RWPE2 (cell line): ENCODE results near the gene KCNQ1OT1.
"Not testable (repeated sequence)": the region's sequence is repeated elsewhere in the genome, so short reads cannot be mapped to it uniquely, and the experiment has no call there.

Experiments
- ATAC-seq: fragments of 200-7000 bp; cut with Tn5 transposase; 3 replicates; pipeline ENCODE4 v1.9.1; 2021; ENCODE audit warnings: low read depth
- DNase-seq: peaks from one replicate; pipeline ENCODE4 v3.0.0-alpha.2; 2020; ENCODE audit warnings: low spot score
- H3K27ac ChIP-seq: fragments of 450-650 bp; 2 replicates; pipeline ENCODE4 v1.5.1; 2017; ENCODE audit warnings: mild to moderate bottlenecking; ENCODE audit not compliant: poor library complexity, severe bottlenecking
- H3K27me3 ChIP-seq: fragments of 250-450 bp; sonication (Bioruptor Pico); 2 replicates; pipeline ENCODE4 v1.5.1; 2021; ENCODE audit warnings: mild to moderate bottlenecking, moderate library complexity; ENCODE audit not compliant: insufficient read depth, poor library complexity, severe bottlenecking
- H3K36me3 ChIP-seq: fragments of 250-450 bp; sonication (Bioruptor Pico); 2 replicates; pipeline ENCODE4 v1.5.1; 2020; ENCODE audit warnings: low read depth, mild to moderate bottlenecking, moderate library complexity
- H3K4me1 ChIP-seq: fragments of 250-450 bp; sonication (Bioruptor Pico); 2 replicates; pipeline ENCODE4 v1.5.1; 2021; ENCODE audit warnings: mild to moderate bottlenecking, moderate library complexity; ENCODE audit not compliant: insufficient read depth, poor library complexity, severe bottlenecking
- H3K4me3 ChIP-seq: fragments of 250-450 bp; sonication (Bioruptor Pico); 2 replicates; pipeline ENCODE4 v1.5.1; 2021; ENCODE audit warnings: mild to moderate bottlenecking, moderate library complexity; ENCODE audit not compliant: severe bottlenecking
- H3K9me3 ChIP-seq: fragments of 250-450 bp; sonication (Bioruptor Pico); 2 replicates; pipeline ENCODE4 v1.5.1; 2021; ENCODE audit warnings: mild to moderate bottlenecking, moderate library complexity; ENCODE audit not compliant: severe bottlenecking
- TF ChIP-seq, protein P1 (sequence below): fragments of 450-650 bp; IDR thresholded peaks from one replicate; pipeline ENCODE4 v1.5.1; 2017; ENCODE audit warnings: mild to moderate bottlenecking, moderate library complexity; ENCODE audit not compliant: poor library complexity, severe bottlenecking

Gene KCNQ1OT1

DNA sequence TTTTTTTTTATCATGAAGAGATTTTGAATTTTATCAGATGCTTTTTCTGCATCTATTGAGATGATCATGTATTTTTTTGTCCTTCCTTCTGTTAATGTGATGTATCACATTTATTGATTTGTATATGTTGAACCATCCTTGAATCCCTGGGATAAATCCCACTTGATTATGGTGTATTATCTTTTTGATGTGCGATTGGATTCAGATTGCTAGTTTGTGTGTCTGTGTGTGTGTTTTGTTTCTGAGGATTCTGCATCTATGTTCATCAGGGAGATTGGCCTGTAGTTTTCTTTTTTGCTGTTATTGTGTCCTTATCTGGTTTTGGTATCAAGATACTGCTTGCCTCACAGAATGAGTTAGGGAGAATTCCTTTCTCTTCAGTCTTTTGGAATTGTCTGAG is 52.6 kb downstream of the KCNQ1OT1 start:
- ATAC-seq (no peak), DNase-seq (no peak)
- H3K36me3 ChIP-seq = no peaks in the 10 kb centered on the region
- no peaks in the 10 kb centered on the region for H3K27me3 ChIP-seq
- H3K27ac ChIP-seq = no peak overlapping the region
- H3K4me3 ChIP-seq = no peak overlapping the region
- TF ChIP-seq, protein P1, sequence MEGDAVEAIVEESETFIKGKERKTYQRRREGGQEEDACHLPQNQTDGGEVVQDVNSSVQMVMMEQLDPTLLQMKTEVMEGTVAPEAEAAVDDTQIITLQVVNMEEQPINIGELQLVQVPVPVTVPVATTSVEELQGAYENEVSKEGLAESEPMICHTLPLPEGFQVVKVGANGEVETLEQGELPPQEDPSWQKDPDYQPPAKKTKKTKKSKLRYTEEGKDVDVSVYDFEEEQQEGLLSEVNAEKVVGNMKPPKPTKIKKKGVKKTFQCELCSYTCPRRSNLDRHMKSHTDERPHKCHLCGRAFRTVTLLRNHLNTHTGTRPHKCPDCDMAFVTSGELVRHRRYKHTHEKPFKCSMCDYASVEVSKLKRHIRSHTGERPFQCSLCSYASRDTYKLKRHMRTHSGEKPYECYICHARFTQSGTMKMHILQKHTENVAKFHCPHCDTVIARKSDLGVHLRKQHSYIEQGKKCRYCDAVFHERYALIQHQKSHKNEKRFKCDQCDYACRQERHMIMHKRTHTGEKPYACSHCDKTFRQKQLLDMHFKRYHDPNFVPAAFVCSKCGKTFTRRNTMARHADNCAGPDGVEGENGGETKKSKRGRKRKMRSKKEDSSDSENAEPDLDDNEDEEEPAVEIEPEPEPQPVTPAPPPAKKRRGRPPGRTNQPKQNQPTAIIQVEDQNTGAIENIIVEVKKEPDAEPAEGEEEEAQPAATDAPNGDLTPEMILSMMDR = no peak
- H3K9me3 ChIP-seq = peaks cover 35% of the 10 kb centered on the region
- H3K4me1 ChIP-seq = no peaks in the 10 kb centered on the region

DNA sequence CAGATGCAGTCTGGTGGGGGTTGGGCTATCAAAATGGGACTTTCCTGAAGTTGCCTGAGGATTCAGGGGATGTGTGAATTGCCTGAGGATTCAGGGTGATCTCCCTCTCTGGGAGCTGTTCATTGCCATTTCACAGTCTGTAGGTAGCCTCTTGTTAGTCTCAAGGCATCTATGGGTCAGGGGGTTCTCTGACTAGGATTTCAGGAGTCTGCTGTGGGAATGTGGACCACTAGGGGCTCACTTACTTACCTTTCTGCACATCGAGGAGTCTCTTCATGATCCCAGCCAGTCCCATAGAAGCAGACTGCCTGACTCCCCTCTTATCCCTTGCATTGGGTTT is 54.0 kb downstream of the KCNQ1OT1 start:
- no peak overlapping the region for H3K27ac ChIP-seq
- H3K9me3 ChIP-seq = peaks cover 33% of the 10 kb centered on the region
- DNase-seq = no peak
- ATAC-seq = no peak
- TF ChIP-seq, protein P1 = no peak
- H3K4me1 ChIP-seq = no peaks in the 10 kb centered on the region
- no peaks in the 10 kb centered on the region for H3K27me3 ChIP-seq
- H3K36me3 ChIP-seq = no peaks in the 10 kb centered on the region
- H3K4me3 ChIP-seq = no peak overlapping the region

DNA sequence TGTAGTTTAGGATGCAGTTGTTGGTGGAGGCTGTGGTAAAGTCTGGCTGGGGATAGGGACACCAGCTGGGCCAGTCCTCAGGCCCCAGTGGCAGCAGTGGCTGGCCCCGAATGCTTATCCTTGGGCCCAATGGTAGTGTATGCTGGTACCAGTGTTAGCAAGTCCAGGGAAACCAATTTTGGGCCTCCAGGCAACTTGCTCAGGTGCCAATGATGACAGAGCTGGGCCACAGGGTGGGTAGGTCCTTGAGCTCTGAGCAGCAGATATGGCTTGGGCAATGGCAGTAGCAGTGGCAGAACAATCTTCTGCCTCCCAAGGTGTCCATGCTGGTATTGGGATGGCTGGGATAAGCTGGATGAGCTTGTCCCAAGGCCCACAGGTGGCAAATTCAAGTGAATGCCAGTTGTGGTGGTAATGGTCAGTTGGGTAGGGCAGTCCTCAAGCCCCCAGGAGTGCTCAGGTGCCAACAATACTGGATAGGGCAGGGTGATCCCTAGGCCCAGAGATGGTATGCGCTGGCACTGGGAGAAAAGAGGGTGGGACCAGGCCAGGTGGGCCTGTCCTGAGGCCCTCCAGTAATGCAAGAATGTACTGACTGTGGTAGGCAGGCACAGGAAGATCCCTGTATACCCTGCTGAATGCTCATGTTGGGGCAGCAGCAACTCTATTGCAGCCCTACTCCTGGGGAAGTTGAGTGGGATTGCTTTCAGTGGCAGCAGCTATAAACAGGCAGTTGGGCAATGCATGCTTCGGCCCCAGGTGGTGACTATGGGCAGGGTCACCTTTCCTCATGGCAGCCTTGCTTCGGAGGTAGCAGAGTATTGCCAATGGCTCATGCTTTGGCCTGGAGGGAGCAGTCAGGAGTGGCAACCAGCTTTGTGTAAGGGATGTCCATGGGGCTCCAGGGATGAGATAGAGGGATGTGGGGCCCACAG is 54.7 kb downstream of the KCNQ1OT1 start:
- DNase-seq (no peak), ATAC-seq (no peak)
- no peak overlapping the region for H3K27ac ChIP-seq
- no peaks in the 10 kb centered on the region for H3K36me3 ChIP-seq
- no peaks in the 10 kb centered on the region for H3K4me1 ChIP-seq
- H3K27me3 ChIP-seq = no peaks in the 10 kb centered on the region
- peaks cover 35% of the 10 kb centered on the region for H3K9me3 ChIP-seq
- TF ChIP-seq, protein P1 = no peak
- H3K4me3 ChIP-seq = no peak overlapping the region

DNA sequence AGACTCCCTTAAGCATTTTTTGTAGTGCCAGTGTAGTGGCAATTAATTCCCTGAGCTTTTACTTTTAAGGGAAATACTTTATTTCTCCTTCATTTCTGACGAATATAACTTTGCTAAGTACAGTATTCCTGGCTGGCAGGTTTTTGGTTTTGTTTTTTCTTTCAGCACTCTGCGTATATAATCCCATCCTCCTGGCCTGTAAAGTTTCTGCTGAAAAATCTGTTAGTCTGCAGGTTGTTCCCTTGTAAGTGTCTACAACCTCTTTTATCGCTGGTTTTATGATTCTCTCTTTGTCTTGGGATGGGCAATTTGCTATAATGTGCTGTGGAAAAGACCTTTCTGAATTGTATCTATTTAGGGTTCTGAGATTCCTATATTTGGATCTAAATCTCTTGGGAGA is 56.0 kb downstream of the KCNQ1OT1 start:
- Histone ChIP-seq H3K4me1 (no peaks in the 10 kb centered on the region), H3K27me3 (no peaks in the 10 kb centered on the region), H3K9me3 (peaks cover 24% of the 10 kb centered on the region), H3K27ac (no peak overlapping the region), H3K36me3 (no peaks in the 10 kb centered on the region), H3K4me3 (no peak overlapping the region)
- TF ChIP-seq, protein P1 = no peak
- ATAC-seq (no peak), DNase-seq (no peak)

DNA sequence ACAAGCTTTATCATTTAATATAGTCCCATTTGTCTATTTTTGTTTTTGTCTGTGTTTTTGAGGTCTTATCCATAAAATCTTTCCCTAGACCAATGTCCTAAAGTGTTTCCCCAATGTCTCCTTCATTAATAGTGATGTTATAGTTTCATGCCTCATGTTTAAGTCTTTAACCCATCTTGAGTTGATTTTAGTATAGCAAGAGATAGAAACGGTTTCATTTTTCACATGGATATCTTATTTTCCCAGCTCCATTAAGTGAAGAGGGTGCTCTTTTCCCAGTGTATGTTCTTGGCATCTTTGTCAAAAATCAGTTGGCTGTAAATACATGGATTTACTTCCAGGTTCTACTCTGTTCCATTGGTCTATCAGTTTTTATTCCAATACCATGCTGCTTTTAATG is 58.2 kb downstream of the KCNQ1OT1 start:
- ATAC-seq (no peak), DNase-seq (no peak)
- H3K4me1 ChIP-seq = no peaks in the 10 kb centered on the region
- peaks cover 18% of the 10 kb centered on the region for H3K9me3 ChIP-seq
- TF ChIP-seq, protein P1 = no peak
- no peaks in the 10 kb centered on the region for H3K36me3 ChIP-seq
- H3K4me3 ChIP-seq = no peak overlapping the region
- H3K27me3 ChIP-seq = no peaks in the 10 kb centered on the region
- no peak overlapping the region for H3K27ac ChIP-seq

DNA sequence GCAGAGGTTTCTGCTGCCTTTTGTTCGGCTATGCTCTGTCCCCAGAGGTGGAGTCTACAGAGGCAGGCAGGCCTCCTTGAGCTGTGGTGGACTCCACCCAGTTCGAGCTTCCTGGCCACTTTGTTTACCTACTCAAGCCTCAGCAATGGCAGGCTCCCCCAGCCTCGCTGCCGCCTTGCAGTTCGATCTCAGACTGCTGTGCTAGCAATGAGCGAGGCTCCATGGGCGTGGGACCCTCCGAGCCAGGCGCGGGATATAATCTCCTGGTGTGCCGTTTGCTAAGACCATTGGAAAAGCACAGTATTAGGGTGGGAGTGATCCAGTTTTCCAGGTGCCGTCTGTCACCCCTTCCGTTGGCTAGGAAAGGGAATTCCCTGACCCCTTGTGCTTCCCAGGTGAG is 60.0 kb downstream of the KCNQ1OT1 start:
- H3K27ac ChIP-seq, DNase-seq, H3K27me3 ChIP-seq, H3K4me3 ChIP-seq, H3K9me3 ChIP-seq, ATAC-seq, H3K4me1 ChIP-seq, H3K36me3 ChIP-seq: not testable (repeated sequence)
